ENCODE results near the gene LRRC1.

Gene LRRC1

GRCh38 chr6:53794720-53795339, at the start of gene LRRC1:
Gene LRRC1, plus strand, starts transcription at chr6:53795005. Its CDS starts 252 bp downstream, at chr6:53795257.
- no peaks in the 10 kb centered on the region for H3K27me3 ChIP-seq (ENCODE audit: insufficient read depth, low read length)
- no peaks in the 10 kb centered on the region for H3K36me3 ChIP-seq (ENCODE audit: insufficient read depth, low read length)
- peak within 1 kb of the TSS; percentile 90 for H2AFZ ChIP-seq (ENCODE audit: low read depth, low read length)
- H3K4me3 ChIP-seq (ENCODE audit: low read length): peak within 1 kb of the TSS; percentile 63
- no peaks in the 10 kb centered on the region for H3K9me3 ChIP-seq (ENCODE audit: low read length)
- H3K4me1 ChIP-seq (ENCODE audit: insufficient read depth, low read length): peaks cover 16% of the 10 kb centered on the region

GRCh38 chr6:53746442-53747103, 48.2 kb upstream of the LRRC1 start:
- Histone ChIP-seq H3K4me3 (ENCODE audit: low read length) (no peak overlapping the region), H3K4me1 (ENCODE audit: insufficient read depth, low read length) (peaks cover 4% of the 10 kb centered on the region), H3K27me3 (ENCODE audit: insufficient read depth, low read length) (no peaks in the 10 kb centered on the region)

GRCh38 chr6:53750052-53750650, 44.7 kb upstream of the LRRC1 start:
- H3K4me1 ChIP-seq (ENCODE audit: insufficient read depth, low read length): peaks cover 4% of the 10 kb centered on the region
- H3K4me3 ChIP-seq (ENCODE audit: low read length): no peak overlapping the region
- H3K36me3 ChIP-seq (ENCODE audit: insufficient read depth, low read length): no peaks in the 10 kb centered on the region
- H3K9me3 ChIP-seq (ENCODE audit: low read length): no peaks in the 10 kb centered on the region
- H2AFZ ChIP-seq (ENCODE audit: low read depth, low read length): no peak overlapping the region
- H3K27me3 ChIP-seq (ENCODE audit: insufficient read depth, low read length): no peaks in the 10 kb centered on the region

More at GRCh38 chr6:53746442-53747103, 48.2 kb upstream of the LRRC1 start:
- H3K36me3 ChIP-seq (ENCODE audit: insufficient read depth, low read length): no peaks in the 10 kb centered on the region
- no peaks in the 10 kb centered on the region for H3K9me3 ChIP-seq (ENCODE audit: low read length)
- no peak overlapping the region for H2AFZ ChIP-seq (ENCODE audit: low read depth, low read length)

GRCh38 chr6:53751417-53751816, 43.4 kb upstream of the LRRC1 start:
- Histone ChIP-seq H3K4me3 (ENCODE audit: low read length) (no peak overlapping the region), H3K36me3 (ENCODE audit: insufficient read depth, low read length) (no peaks in the 10 kb centered on the region), H3K27me3 (ENCODE audit: insufficient read depth, low read length) (no peaks in the 10 kb centered on the region), H3K9me3 (ENCODE audit: low read length) (no peaks in the 10 kb centered on the region), H3K4me1 (ENCODE audit: insufficient read depth, low read length) (peaks cover 4% of the 10 kb centered on the region), H2AFZ (ENCODE audit: low read depth, low read length) (no peak overlapping the region)

GRCh38 chr6:53752440-53752839, 42.4 kb upstream of the LRRC1 start:
- peaks cover 4% of the 10 kb centered on the region for H3K4me1 ChIP-seq (ENCODE audit: insufficient read depth, low read length)
- H3K36me3 ChIP-seq (ENCODE audit: insufficient read depth, low read length): no peaks in the 10 kb centered on the region
- no peak overlapping the region for H2AFZ ChIP-seq (ENCODE audit: low read depth, low read length)
- H3K9me3 ChIP-seq (ENCODE audit: low read length): no peaks in the 10 kb centered on the region
- H3K4me3 ChIP-seq (ENCODE audit: low read length): no peak overlapping the region
- H3K27me3 ChIP-seq (ENCODE audit: insufficient read depth, low read length): no peaks in the 10 kb centered on the region

GRCh38 chr6:53752856-53753255, 41.9 kb upstream of the LRRC1 start:
- no peaks in the 10 kb centered on the region for H3K27me3 ChIP-seq (ENCODE audit: insufficient read depth, low read length)
- peaks cover 4% of the 10 kb centered on the region for H3K4me1 ChIP-seq (ENCODE audit: insufficient read depth, low read length)
- no peaks in the 10 kb centered on the region for H3K36me3 ChIP-seq (ENCODE audit: insufficient read depth, low read length)
- no peaks in the 10 kb centered on the region for H3K9me3 ChIP-seq (ENCODE audit: low read length)
- H3K4me3 ChIP-seq (ENCODE audit: low read length): no peak overlapping the region
- no peak overlapping the region for H2AFZ ChIP-seq (ENCODE audit: low read depth, low read length)

- Histone ChIP-seq H2AFZ (ENCODE audit: low read depth, low read length) (no peak overlapping the region), H3K4me1 (ENCODE audit: insufficient read depth, low read length) (peaks cover 4% of the 10 kb centered on the region), H3K4me3 (ENCODE audit: low read length) (no peak overlapping the region), H3K9me3 (ENCODE audit: low read length) (no peaks in the 10 kb centered on the region), H3K36me3 (ENCODE audit: insufficient read depth, low read length) (no peaks in the 10 kb centered on the region), H3K27me3 (ENCODE audit: insufficient read depth, low read length) (no peaks in the 10 kb centered on the region)
Observed at GRCh38 chr6:53754330-53754729, 40.5 kb upstream of the LRRC1 start.

GRCh38 chr6:53756396-53756795, 38.4 kb upstream of the LRRC1 start:
- H3K36me3 ChIP-seq (ENCODE audit: insufficient read depth, low read length): no peaks in the 10 kb centered on the region
- H3K9me3 ChIP-seq (ENCODE audit: low read length): no peaks in the 10 kb centered on the region
- H3K4me1 ChIP-seq (ENCODE audit: insufficient read depth, low read length): no peaks in the 10 kb centered on the region
- no peak overlapping the region for H2AFZ ChIP-seq (ENCODE audit: low read depth, low read length)
- H3K4me3 ChIP-seq (ENCODE audit: low read length): no peak overlapping the region
- H3K27me3 ChIP-seq (ENCODE audit: insufficient read depth, low read length): no peaks in the 10 kb centered on the region

- Histone ChIP-seq H3K4me1 (ENCODE audit: insufficient read depth, low read length) (no peaks in the 10 kb centered on the region), H3K9me3 (ENCODE audit: low read length) (no peaks in the 10 kb centered on the region), H2AFZ (ENCODE audit: low read depth, low read length) (no peak overlapping the region), H3K27me3 (ENCODE audit: insufficient read depth, low read length) (no peaks in the 10 kb centered on the region), H3K36me3 (ENCODE audit: insufficient read depth, low read length) (no peaks in the 10 kb centered on the region), H3K4me3 (ENCODE audit: low read length) (no peak overlapping the region)
Observed at GRCh38 chr6:53758496-53758895, 36.3 kb upstream of the LRRC1 start.

GRCh38 chr6:53761036-53761435, 33.8 kb upstream of the LRRC1 start:
- no peaks in the 10 kb centered on the region for H3K27me3 ChIP-seq (ENCODE audit: insufficient read depth, low read length)
- H3K4me1 ChIP-seq (ENCODE audit: insufficient read depth, low read length): no peaks in the 10 kb centered on the region
- H2AFZ ChIP-seq (ENCODE audit: low read depth, low read length): no peak overlapping the region

GRCh38 chr6:53765270-53765669, 29.5 kb upstream of the LRRC1 start:
- Histone ChIP-seq H3K9me3 (ENCODE audit: low read length) (peaks cover 4% of the 10 kb centered on the region), H3K36me3 (ENCODE audit: insufficient read depth, low read length) (no peaks in the 10 kb centered on the region), H3K4me3 (ENCODE audit: low read length) (no peak overlapping the region), H3K4me1 (ENCODE audit: insufficient read depth, low read length) (no peaks in the 10 kb centered on the region), H3K27me3 (ENCODE audit: insufficient read depth, low read length) (no peaks in the 10 kb centered on the region), H2AFZ (ENCODE audit: low read depth, low read length) (no peak overlapping the region)

More at GRCh38 chr6:53761036-53761435, 33.8 kb upstream of the LRRC1 start:
- H3K4me3 ChIP-seq (ENCODE audit: low read length): no peak overlapping the region
- H3K9me3 ChIP-seq (ENCODE audit: low read length): peaks cover 4% of the 10 kb centered on the region
- H3K36me3 ChIP-seq (ENCODE audit: insufficient read depth, low read length): no peaks in the 10 kb centered on the region

- Histone ChIP-seq H2AFZ (ENCODE audit: low read depth, low read length) (no peak overlapping the region), H3K36me3 (ENCODE audit: insufficient read depth, low read length) (no peaks in the 10 kb centered on the region)
Observed at GRCh38 chr6:53766930-53767329, 27.9 kb upstream of the LRRC1 start.

GRCh38 chr6:53767941-53768340, 26.9 kb upstream of the LRRC1 start:
- no peak overlapping the region for H3K4me3 ChIP-seq (ENCODE audit: low read length)
- peaks cover 4% of the 10 kb centered on the region for H3K9me3 ChIP-seq (ENCODE audit: low read length)
- no peaks in the 10 kb centered on the region for H3K36me3 ChIP-seq (ENCODE audit: insufficient read depth, low read length)
- no peak overlapping the region for H2AFZ ChIP-seq (ENCODE audit: low read depth, low read length)
- H3K27me3 ChIP-seq (ENCODE audit: insufficient read depth, low read length): no peaks in the 10 kb centered on the region
- no peaks in the 10 kb centered on the region for H3K4me1 ChIP-seq (ENCODE audit: insufficient read depth, low read length)

More at GRCh38 chr6:53766930-53767329, 27.9 kb upstream of the LRRC1 start:
- no peaks in the 10 kb centered on the region for H3K27me3 ChIP-seq (ENCODE audit: insufficient read depth, low read length)
- no peaks in the 10 kb centered on the region for H3K4me1 ChIP-seq (ENCODE audit: insufficient read depth, low read length)
- no peak overlapping the region for H3K4me3 ChIP-seq (ENCODE audit: low read length)
- peaks cover 4% of the 10 kb centered on the region for H3K9me3 ChIP-seq (ENCODE audit: low read length)
